Measurements from ENCODE around the gene SMLR1.
"Not testable (repeated sequence)": the region's sequence is repeated elsewhere in the genome, so short reads cannot be mapped to it uniquely, and the experiment has no call there.

SMLR1 gene

GRCh38 chr6:130827247-130828149 is at the start of gene SMLR1:
Gene SMLR1, plus strand, starts transcription at chr6:130827406. Its CDS starts 8 bp downstream, at chr6:130827414.
- no peak for DNase-seq

- no peak for DNase-seq
Measured at GRCh38 chr6:130778946-130779657, 48.1 kb upstream of the SMLR1 start.

GRCh38 chr6:130779658-130780033 is 47.6 kb upstream of the SMLR1 start:
- no peak for DNase-seq

GRCh38 chr6:130780122-130780521 is 47.1 kb upstream of the SMLR1 start:
- DNase-seq = no peak

GRCh38 chr6:130781557-130781956 is 45.6 kb upstream of the SMLR1 start:
- DNase-seq = no peak

- no peak for DNase-seq
Measured at GRCh38 chr6:130783416-130784107, 43.6 kb upstream of the SMLR1 start.

GRCh38 chr6:130787726-130788500 is 39.3 kb upstream of the SMLR1 start:
- no peak for DNase-seq

GRCh38 chr6:130788954-130789353 is 38.3 kb upstream of the SMLR1 start:
- no peak for DNase-seq

- no peak for DNase-seq
Measured at GRCh38 chr6:130794010-130794697, 33.1 kb upstream of the SMLR1 start.

- no peak for DNase-seq
Measured at GRCh38 chr6:130794738-130795137, 32.5 kb upstream of the SMLR1 start.

- DNase-seq = no peak
Measured at GRCh38 chr6:130796313-130796905, 30.8 kb upstream of the SMLR1 start.

GRCh38 chr6:130797061-130797460 is 30.1 kb upstream of the SMLR1 start:
- no peak for DNase-seq

GRCh38 chr6:130801368-130801767 is 25.8 kb upstream of the SMLR1 start:
- DNase-seq = not testable (repeated sequence)

GRCh38 chr6:130810307-130811030 is 16.7 kb upstream of the SMLR1 start:
- no peak for DNase-seq

GRCh38 chr6:130811932-130812331 is 15.3 kb upstream of the SMLR1 start:
- DNase-seq = no peak

- DNase-seq = no peak
Measured at GRCh38 chr6:130814506-130814905, 12.7 kb upstream of the SMLR1 start.

GRCh38 chr6:130815200-130816071 is 11.8 kb upstream of the SMLR1 start:
- DNase-seq = no peak

GRCh38 chr6:130822736-130823135 is 4.5 kb upstream of the SMLR1 start:
- no peak for DNase-seq

- DNase-seq = no peak
Measured at GRCh38 chr6:130824978-130825694, 2.1 kb upstream of the SMLR1 start.
